ENCODE results near the gene ARHGAP42.

Gene ARHGAP42

GRCh38 chr11:100791860-100792259 lies 104.8 kb downstream of the ARHGAP42 start:
- H3F3A ChIP-seq (ENCODE audit: insufficient read depth, low read length), result no peaks in the 10 kb centered on the region
- no peaks in the 10 kb centered on the region for H3K4me1 ChIP-seq (ENCODE audit: insufficient read depth, low read length, severe bottlenecking)
- H3K9ac ChIP-seq (ENCODE audit: low read length), result no peak overlapping the region
- H3K9me2 ChIP-seq (ENCODE audit: low read depth, low read length), result no peaks in the 10 kb centered on the region
- H3K27me3 ChIP-seq (ENCODE audit: insufficient read depth, low read length), result no peaks in the 10 kb centered on the region
- no peaks in the 10 kb centered on the region for H4K20me1 ChIP-seq (ENCODE audit: insufficient read depth, low read length)
- TF ChIP-seq CTCF (IDR thresholded peaks at IDR 0.05; ENCODE audit: low read length) (no peak), EZH2 (IDR thresholded peaks at IDR 0.05; ENCODE audit: borderline replicate concordance, low read length) (no peak)
- no peak overlapping the region for H2AFZ ChIP-seq (ENCODE audit: low read length)
- no peak overlapping the region for H3K27ac ChIP-seq (ENCODE audit: low read depth, low read length, poor library complexity, severe bottlenecking)
- no peak overlapping the region for H3K4me2 ChIP-seq (ENCODE audit: low read length)
- H3K4me3 ChIP-seq (ENCODE audit: low read depth, low read length, poor library complexity, severe bottlenecking), result no peak overlapping the region
- H3K9me3 ChIP-seq (ENCODE audit: low read length), result no peaks in the 10 kb centered on the region
- H3K36me3 ChIP-seq (ENCODE audit: insufficient read depth, low read length), result no peaks in the 10 kb centered on the region
- H3K79me2 ChIP-seq (ENCODE audit: insufficient read depth, low read length), result no peaks in the 10 kb centered on the region

GRCh38 chr11:100793525-100793924 lies 106.4 kb downstream of the ARHGAP42 start:
- Histone ChIP-seq H3K4me3 (ENCODE audit: low read depth, low read length, poor library complexity, severe bottlenecking) (no peak overlapping the region), H3K4me2 (ENCODE audit: low read length) (no peak overlapping the region), H3K36me3 (ENCODE audit: insufficient read depth, low read length) (no peaks in the 10 kb centered on the region), H2AFZ (ENCODE audit: low read length) (no peak overlapping the region), H3F3A (ENCODE audit: insufficient read depth, low read length) (no peaks in the 10 kb centered on the region), H3K9me3 (ENCODE audit: low read length) (no peaks in the 10 kb centered on the region), H3K27me3 (ENCODE audit: insufficient read depth, low read length) (no peaks in the 10 kb centered on the region), H3K9ac (ENCODE audit: low read length) (no peak overlapping the region), H3K4me1 (ENCODE audit: insufficient read depth, low read length, severe bottlenecking) (no peaks in the 10 kb centered on the region), H3K9me2 (ENCODE audit: low read depth, low read length) (no peaks in the 10 kb centered on the region), H4K20me1 (ENCODE audit: insufficient read depth, low read length) (no peaks in the 10 kb centered on the region), H3K27ac (ENCODE audit: low read depth, low read length, poor library complexity, severe bottlenecking) (no peak overlapping the region), H3K79me2 (ENCODE audit: insufficient read depth, low read length) (no peaks in the 10 kb centered on the region)
- TF ChIP-seq CTCF (IDR thresholded peaks at IDR 0.05; ENCODE audit: low read length), result no peak

GRCh38 chr11:100794446-100794845 lies 107.4 kb downstream of the ARHGAP42 start:
- no peaks in the 10 kb centered on the region for H3K9me3 ChIP-seq (ENCODE audit: low read length)
- H3K4me2 ChIP-seq (ENCODE audit: low read length), result no peak overlapping the region
- no peak overlapping the region for H3K4me3 ChIP-seq (ENCODE audit: low read depth, low read length, poor library complexity, severe bottlenecking)
- H4K20me1 ChIP-seq (ENCODE audit: insufficient read depth, low read length), result no peaks in the 10 kb centered on the region
- no peak overlapping the region for H3K9ac ChIP-seq (ENCODE audit: low read length)
- H3K27ac ChIP-seq (ENCODE audit: low read depth, low read length, poor library complexity, severe bottlenecking), result no peak overlapping the region
- no peak for TF ChIP-seq EZH2 (IDR thresholded peaks at IDR 0.05; ENCODE audit: borderline replicate concordance, low read length)
- no peak for TF ChIP-seq CTCF (IDR thresholded peaks at IDR 0.05; ENCODE audit: low read length)
- no peaks in the 10 kb centered on the region for H3F3A ChIP-seq (ENCODE audit: insufficient read depth, low read length)
- no peaks in the 10 kb centered on the region for H3K27me3 ChIP-seq (ENCODE audit: insufficient read depth, low read length)
- no peaks in the 10 kb centered on the region for H3K79me2 ChIP-seq (ENCODE audit: insufficient read depth, low read length)
- no peaks in the 10 kb centered on the region for H3K4me1 ChIP-seq (ENCODE audit: insufficient read depth, low read length, severe bottlenecking)
- H3K9me2 ChIP-seq (ENCODE audit: low read depth, low read length), result no peaks in the 10 kb centered on the region
- H2AFZ ChIP-seq (ENCODE audit: low read length), result no peak overlapping the region
- H3K36me3 ChIP-seq (ENCODE audit: insufficient read depth, low read length), result no peaks in the 10 kb centered on the region

Measured in OCI-LY1 (cell line).